ENCODE data around the gene CD6.

The CD6 gene

DNA sequence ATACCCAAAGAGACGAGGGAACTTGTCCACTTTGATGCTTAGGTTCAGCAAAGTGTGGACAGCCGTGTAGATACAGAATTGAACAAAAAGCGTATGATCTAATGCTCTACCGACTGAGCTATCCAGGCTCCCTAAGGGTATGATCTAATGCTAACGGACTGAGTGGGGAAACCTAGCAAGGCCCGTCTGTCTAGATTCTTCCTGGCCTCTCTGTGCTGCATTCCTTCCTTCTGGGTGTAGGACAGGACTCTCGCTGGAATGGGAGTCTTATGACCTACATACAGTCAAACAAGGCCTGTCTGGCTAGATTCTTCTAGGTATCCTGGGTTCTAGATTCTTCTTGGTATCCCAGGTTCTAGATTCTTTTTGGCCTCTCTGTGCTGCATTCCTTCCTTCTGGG lies 11.1 kb upstream of the CD6 start:
- Histone ChIP-seq H3K9me3 (ENCODE audit: control insufficient read depth, insufficient read depth, low read depth, low read length) (no peaks in the 10 kb centered on the region), H3K27ac (ENCODE audit: extremely low read depth, low read depth, low read length) (no peak overlapping the region), H3K4me1 (ENCODE audit: control insufficient read depth, insufficient read depth, low read length) (no peaks in the 10 kb centered on the region), H3K4me3 (ENCODE audit: low read depth, low read length) (no peak overlapping the region), H3K36me3 (ENCODE audit: control insufficient read depth in 2 of 2, insufficient read depth in 1 of 2, low read length in 2 of 2) (no peaks in the 10 kb centered on the region)
- CTCF ChIA-PET, result interaction anchor here (1.5 kb wide), 1 partner anchor 10 kb away, joined by 3 read pairs; no protein-coding TSS in a partner anchor
- TF ChIP-seq, protein P1, sequence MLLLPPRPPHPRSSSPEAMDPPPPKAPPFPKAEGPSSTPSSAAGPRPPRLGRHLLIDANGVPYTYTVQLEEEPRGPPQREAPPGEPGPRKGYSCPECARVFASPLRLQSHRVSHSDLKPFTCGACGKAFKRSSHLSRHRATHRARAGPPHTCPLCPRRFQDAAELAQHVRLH (tag by site-specific recombination; IDR thresholded peaks at IDR 0.05), result no peak
- no peak for TF ChIP-seq ZNF423 (tag by site-specific recombination; IDR thresholded peaks at IDR 0.05)
- TF ChIP-seq ZNF146 (tag by site-specific recombination; IDR thresholded peaks at IDR 0.05), result no peak
- no peak for TF ChIP-seq ZNF169 (tag by site-specific recombination; IDR thresholded peaks at IDR 0.05)
- TF ChIP-seq YY1 (tag by site-specific recombination; IDR thresholded peaks at IDR 0.05), result no peak
- TF ChIP-seq BCL11A (tag by site-specific recombination; IDR thresholded peaks at IDR 0.05; ENCODE audit: low read depth), result no peak
- TF ChIP-seq ZNF692 (tag by site-specific recombination; IDR thresholded peaks at IDR 0.05), result no peak
- POLR2A ChIA-PET, result no interaction called here

DNA sequence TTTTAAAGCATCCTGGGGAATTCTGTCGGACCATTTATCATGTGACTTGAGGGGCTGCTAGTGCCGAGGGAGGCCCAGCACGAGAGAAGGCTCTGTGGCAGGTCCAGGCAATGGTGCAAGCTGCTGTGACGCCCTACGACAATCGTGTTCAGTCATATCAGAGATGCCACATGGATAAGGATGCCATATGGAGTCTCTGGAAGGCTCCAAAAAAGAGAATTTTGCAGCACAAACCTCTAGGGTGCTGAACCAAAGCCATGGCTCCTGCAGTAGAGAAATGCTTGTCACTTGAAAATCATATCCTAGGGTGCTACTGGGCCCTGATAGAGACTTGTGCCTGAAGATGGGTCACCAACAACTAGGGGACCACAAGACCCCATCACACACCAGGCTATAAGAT lies 6.7 kb upstream of the CD6 start:
- Histone ChIP-seq H3K9me3 (ENCODE audit: control insufficient read depth, insufficient read depth, low read depth, low read length) (no peaks in the 10 kb centered on the region), H3K4me1 (ENCODE audit: control insufficient read depth, insufficient read depth, low read length) (no peaks in the 10 kb centered on the region), H3K27ac (ENCODE audit: extremely low read depth, low read depth, low read length) (no peak overlapping the region), H3K4me3 (ENCODE audit: low read depth, low read length) (no peak overlapping the region), H3K36me3 (ENCODE audit: control insufficient read depth in 2 of 2, insufficient read depth in 1 of 2, low read length in 2 of 2) (no peaks in the 10 kb centered on the region)
- CTCF ChIA-PET, result interaction anchor here (0.6 kb wide), 1 partner anchor 38 kb away, joined by 3 read pairs; no protein-coding TSS in a partner anchor
- POLR2A ChIA-PET, result no interaction called here
- no peak for TF ChIP-seq ZFP37 (tag by site-specific recombination; IDR thresholded peaks at IDR 0.05)
- TF ChIP-seq, protein P2, sequence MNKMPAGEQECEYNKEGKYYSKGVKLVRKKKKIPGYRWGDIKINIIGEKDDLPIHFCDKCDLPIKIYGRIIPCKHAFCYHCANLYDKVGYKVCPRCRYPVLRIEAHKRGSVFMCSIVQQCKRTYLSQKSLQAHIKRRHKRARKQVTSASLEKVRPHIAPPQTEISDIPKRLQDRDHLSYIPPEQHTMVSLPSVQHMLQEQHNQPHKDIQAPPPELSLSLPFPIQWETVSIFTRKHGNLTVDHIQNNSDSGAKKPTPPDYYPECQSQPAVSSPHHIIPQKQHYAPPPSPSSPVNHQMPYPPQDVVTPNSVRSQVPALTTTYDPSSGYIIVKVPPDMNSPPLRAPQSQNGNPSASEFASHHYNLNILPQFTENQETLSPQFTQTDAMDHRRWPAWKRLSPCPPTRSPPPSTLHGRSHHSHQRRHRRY (tag by site-specific recombination; IDR thresholded peaks at IDR 0.05), result no peak
- no peak for TF ChIP-seq ZNF24 (tag by site-specific recombination; IDR thresholded peaks at IDR 0.05)
- no peak for TF ChIP-seq RBAK (tag by site-specific recombination; IDR thresholded peaks at IDR 0.05)
- no peak for TF ChIP-seq ZNF146 (tag by site-specific recombination; IDR thresholded peaks at IDR 0.05)
- TF ChIP-seq REST (tag by site-specific recombination; IDR thresholded peaks at IDR 0.05), result no peak
- no peak for TF ChIP-seq ELK4 (IDR thresholded peaks at IDR 0.05; ENCODE audit: borderline replicate concordance, low read depth, low read length)
- no peak for TF ChIP-seq SCRT1 (tag by site-specific recombination; IDR thresholded peaks at IDR 0.05; ENCODE audit: borderline replicate concordance)
- TF ChIP-seq HOXA7 (CRISPR knock-in tag; IDR thresholded peaks at IDR 0.05; ENCODE audit: borderline replicate concordance), result no peak
- TF ChIP-seq, protein P3, sequence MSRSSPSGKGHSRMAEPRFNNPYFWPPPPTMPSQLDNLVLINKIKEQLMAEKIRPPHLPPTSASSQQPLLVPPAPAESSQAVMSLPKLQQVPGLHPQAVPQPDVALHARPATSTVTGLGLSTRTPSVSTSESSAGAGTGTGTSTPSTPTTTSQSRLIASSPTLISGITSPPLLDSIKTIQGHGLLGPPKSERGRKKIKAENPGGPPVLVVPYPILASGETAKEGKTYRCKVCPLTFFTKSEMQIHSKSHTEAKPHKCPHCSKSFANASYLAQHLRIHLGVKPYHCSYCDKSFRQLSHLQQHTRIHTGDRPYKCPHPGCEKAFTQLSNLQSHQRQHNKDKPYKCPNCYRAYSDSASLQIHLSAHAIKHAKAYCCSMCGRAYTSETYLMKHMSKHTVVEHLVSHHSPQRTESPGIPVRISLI (tag by site-specific recombination; IDR thresholded peaks at IDR 0.05), result no peak
- TF ChIP-seq, protein P4, sequence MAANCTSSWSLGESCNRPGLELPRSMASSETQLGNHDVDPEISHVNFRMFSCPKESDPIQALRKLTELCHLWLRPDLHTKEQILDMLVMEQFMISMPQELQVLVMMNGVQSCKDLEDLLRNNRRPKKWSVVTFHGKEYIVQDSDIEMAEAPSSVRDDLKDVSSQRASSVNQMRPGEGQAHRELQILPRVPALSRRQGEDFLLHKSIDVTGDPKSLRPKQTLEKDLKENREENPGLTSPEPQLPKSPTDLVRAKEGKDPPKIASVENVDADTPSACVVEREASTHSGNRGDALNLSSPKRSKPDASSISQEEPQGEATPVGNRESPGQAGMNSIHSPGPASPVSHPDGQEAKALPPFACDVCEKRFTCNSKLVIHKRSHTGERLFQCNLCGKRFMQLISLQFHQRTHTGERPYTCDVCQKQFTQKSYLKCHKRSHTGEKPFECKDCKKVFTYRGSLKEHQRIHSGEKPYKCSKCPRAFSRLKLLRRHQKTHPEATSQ (tag by site-specific recombination; IDR thresholded peaks at IDR 0.05), result no peak
- TF ChIP-seq, protein P5, sequence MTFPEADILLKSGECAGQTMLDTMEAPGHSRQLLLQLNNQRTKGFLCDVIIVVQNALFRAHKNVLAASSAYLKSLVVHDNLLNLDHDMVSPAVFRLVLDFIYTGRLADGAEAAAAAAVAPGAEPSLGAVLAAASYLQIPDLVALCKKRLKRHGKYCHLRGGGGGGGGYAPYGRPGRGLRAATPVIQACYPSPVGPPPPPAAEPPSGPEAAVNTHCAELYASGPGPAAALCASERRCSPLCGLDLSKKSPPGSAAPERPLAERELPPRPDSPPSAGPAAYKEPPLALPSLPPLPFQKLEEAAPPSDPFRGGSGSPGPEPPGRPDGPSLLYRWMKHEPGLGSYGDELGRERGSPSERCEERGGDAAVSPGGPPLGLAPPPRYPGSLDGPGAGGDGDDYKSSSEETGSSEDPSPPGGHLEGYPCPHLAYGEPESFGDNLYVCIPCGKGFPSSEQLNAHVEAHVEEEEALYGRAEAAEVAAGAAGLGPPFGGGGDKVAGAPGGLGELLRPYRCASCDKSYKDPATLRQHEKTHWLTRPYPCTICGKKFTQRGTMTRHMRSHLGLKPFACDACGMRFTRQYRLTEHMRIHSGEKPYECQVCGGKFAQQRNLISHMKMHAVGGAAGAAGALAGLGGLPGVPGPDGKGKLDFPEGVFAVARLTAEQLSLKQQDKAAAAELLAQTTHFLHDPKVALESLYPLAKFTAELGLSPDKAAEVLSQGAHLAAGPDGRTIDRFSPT (tag by site-specific recombination; IDR thresholded peaks at IDR 0.05), result no peak
- TF ChIP-seq ZNF426 (tag by site-specific recombination; IDR thresholded peaks at IDR 0.05), result no peak
- no peak for TF ChIP-seq ZNF692 (tag by site-specific recombination; IDR thresholded peaks at IDR 0.05)
- no peak for TF ChIP-seq ZNF350 (tag by site-specific recombination; IDR thresholded peaks at IDR 0.05)

Data from HEK293 (cell line).